Lower lobe of right lung (tissue), 2 donors: Measurements from ENCODE around the gene MUCL3. TPM values are rescaled to one million over a fixed set of nuclear protein-coding genes. Genes with fewer than 3 reads are reported as not detected.
"Not testable (repeated sequence)": the region's sequence is repeated elsewhere in the genome, so short reads cannot be mapped to it uniquely, and the experiment has no call there.

ENCODE experiments used
- ATAC-seq, 2 donors: fragments of 200-7000 bp; cut with Tn5 transposase; one replicate each; pipeline ENCODE4 v1.9.1; 2020 to 2022; ENCODE audit warnings: mild to moderate bottlenecking in 2 of 2, moderate library complexity in 2 of 2
- DNase-seq: peaks from one replicate; pipeline ENCODE4 v3.0.0-alpha.2; 2020
- H3K27ac ChIP-seq: fragments of 200-600 bp; one replicate; pipeline ENCODE4 v1.8.0; 2022
- H3K27me3 ChIP-seq: fragments of 200-600 bp; one replicate; pipeline ENCODE4 v1.8.0; 2022; ENCODE audit warnings: low read depth
- H3K36me3 ChIP-seq: fragments of 200-600 bp; one replicate; pipeline ENCODE4 v1.8.0; 2022; ENCODE audit warnings: mild to moderate bottlenecking
- H3K4me1 ChIP-seq: fragments of 200-600 bp; one replicate; pipeline ENCODE4 v1.8.0; 2022
- H3K4me3 ChIP-seq: fragments of 200-600 bp; one replicate; pipeline ENCODE4 v1.8.0; 2022; ENCODE audit warnings: mild to moderate bottlenecking
- H3K9me3 ChIP-seq: fragments of 200-600 bp; one replicate; pipeline ENCODE4 v1.8.0; 2022
- CTCF ChIP-seq: fragments of 200-600 bp; IDR thresholded peaks from one replicate; pipeline ENCODE4 v1.8.0; 2022; ENCODE audit warnings: antibody characterized with exemption, mild to moderate bottlenecking
- intact Hi-C: fragments of 100-400 bp; cut with DNase I; formaldehyde crosslinking; loops from one replicate; pipeline ENCODE4 v1.11.0; 2022
- total RNA-seq: library from RNA; stranded (reverse); fragmentation: NEBNext Ultra II Directional; extraction: Animal tissue kit (Norgen Biotek cat#: 25700); gene quantifications from one replicate; pipeline ENCODE4 v1.2.1, GENCODE V29; 2021
- donor health status: DM: no; HTN: yes; CAD: no; lungs with severe emphysema.

The MUCL3 gene
- total RNA-seq, 1 donor from 2014 or later, result 5.3 TPM

- Histone ChIP-seq H3K36me3 (peaks cover 48% of the 10 kb centered on the region), H3K4me3 (no peak overlapping the region), H3K4me1 (no peaks in the 10 kb centered on the region), H3K9me3 (no peaks in the 10 kb centered on the region), H3K27ac (no peak overlapping the region), H3K27me3 (no peaks in the 10 kb centered on the region)
- DNase-seq (peak; percentile 36), ATAC-seq (no peak)
- intact Hi-C loops, result no loop called here
- TF ChIP-seq CTCF, result no peak
Measured at GRCh38 chr6:30898750-30899360, 41.9 kb upstream of the MUCL3 start.

- H3K9me3 ChIP-seq, result no peaks in the 10 kb centered on the region
- H3K36me3 ChIP-seq, result peaks cover 28% of the 10 kb centered on the region
- DNase-seq (no peak), ATAC-seq (no peak)
- H3K27me3 ChIP-seq, result no peaks in the 10 kb centered on the region
- no peak overlapping the region for H3K27ac ChIP-seq
- no peaks in the 10 kb centered on the region for H3K4me1 ChIP-seq
- H3K4me3 ChIP-seq, result no peak overlapping the region
- intact Hi-C loops, result no loop called here
- no peak for TF ChIP-seq CTCF
Measured at GRCh38 chr6:30900863-30901417, 39.8 kb upstream of the MUCL3 start.

GRCh38 chr6:30901436-30901835 lies 39.3 kb upstream of the MUCL3 start:
- no peaks in the 10 kb centered on the region for H3K4me1 ChIP-seq
- no peak overlapping the region for H3K27ac ChIP-seq
- no peaks in the 10 kb centered on the region for H3K27me3 ChIP-seq
- ATAC-seq (no peak), DNase-seq (peak; percentile 3)
- intact Hi-C loops, result no loop called here
- no peak overlapping the region for H3K4me3 ChIP-seq
- peaks cover 24% of the 10 kb centered on the region for H3K36me3 ChIP-seq
- no peaks in the 10 kb centered on the region for H3K9me3 ChIP-seq
- TF ChIP-seq CTCF, result no peak

- H3K4me1 ChIP-seq, H3K9me3 ChIP-seq, H3K27ac ChIP-seq, H3K4me3 ChIP-seq, ATAC-seq, intact Hi-C loops, H3K27me3 ChIP-seq: not testable (repeated sequence)
- peaks cover 23% of the 10 kb centered on the region for H3K36me3 ChIP-seq
- DNase-seq, result peak; percentile 17
Measured at GRCh38 chr6:30902196-30902595, 38.6 kb upstream of the MUCL3 start.

GRCh38 chr6:30902709-30903108 lies 38.1 kb upstream of the MUCL3 start:
- intact Hi-C loops, result no loop called here
- no peaks in the 10 kb centered on the region for H3K9me3 ChIP-seq
- no peaks in the 10 kb centered on the region for H3K4me1 ChIP-seq
- ATAC-seq, result no peak
- no peak for DNase-seq
- H3K27ac ChIP-seq, result no peak overlapping the region
- H3K4me3 ChIP-seq, result no peak overlapping the region
- H3K36me3 ChIP-seq, result peaks cover 18% of the 10 kb centered on the region
- H3K27me3 ChIP-seq, result no peaks in the 10 kb centered on the region
- no peak for TF ChIP-seq CTCF

- Histone ChIP-seq H3K27ac (no peak overlapping the region), H3K9me3 (no peaks in the 10 kb centered on the region), H3K36me3 (peaks cover 13% of the 10 kb centered on the region), H3K4me1 (no peaks in the 10 kb centered on the region), H3K4me3 (no peak overlapping the region), H3K27me3 (no peaks in the 10 kb centered on the region)
- ATAC-seq (no peak), DNase-seq (no peak)
- intact Hi-C loops, result no loop called here
- no peak for TF ChIP-seq CTCF
Measured at GRCh38 chr6:30903236-30903635, 37.5 kb upstream of the MUCL3 start.

- H3K27me3 ChIP-seq, ATAC-seq, DNase-seq, H3K9me3 ChIP-seq, intact Hi-C loops: not testable (repeated sequence)
- Histone ChIP-seq H3K27ac (peak overlapping the region; percentile 37), H3K36me3 (peaks cover 29% of the 10 kb centered on the region), H3K4me3 (peak overlapping the region; percentile 69), H3K4me1 (peaks cover 12% of the 10 kb centered on the region)
Measured at GRCh38 chr6:30907290-30907757, 33.4 kb upstream of the MUCL3 start.
